ENCODE results near the gene SLC6A6. TPM values are rescaled to one million over a fixed set of nuclear protein-coding genes. Genes with fewer than 3 reads are reported as not detected.

The SLC6A6 gene
- total RNA-seq, 1 experiment from 2014 or later, result 72.6 TPM

- no peak overlapping the region for H3K56ac ChIP-seq (ENCODE audit: insufficient read length, low read depth, low read length)
- Mint-ChIP-seq H3K9me3 (peaks cover 0 to 4% of the 10 kb centered on the region in 2 experiments; a peak in 1 of 5 replicates), H3K36me3 (ENCODE audit: insufficient read depth in 1 of 3, low read depth in 3 of 3) (peaks cover 15 to 26% (median 20%) of the 10 kb centered on the region in 3 experiments), H3K4me3 (peak overlapping the region; percentile 95 to 100), H3K27me3 (ENCODE audit: low read depth) (peaks cover 10% of the 10 kb centered on the region; the same call in 1 of the 2 replicates), H3K4me1 (peaks cover 36 to 42% of the 10 kb centered on the region in 2 experiments), H3K27ac (peak overlapping the region in 2 of 3 experiments; percentile 50 to 74; a peak in 3 of 7 replicates)
- no peak overlapping the region for H2BK12ac ChIP-seq (ENCODE audit: insufficient read length, low read depth, low read length)
- H2AK5ac ChIP-seq (ENCODE audit: insufficient read length, low read length), result no peak overlapping the region
- no peak for TF ChIP-seq CTCF (conservative IDR thresholded peaks at IDR 0.05)
- no peak overlapping the region for H3K18ac ChIP-seq (ENCODE audit: insufficient read length, low read depth, low read length)
- H3K9me3 ChIP-seq (ENCODE audit: control insufficient read depth, low read depth, low read length), result no peaks in the 10 kb centered on the region
- no peak for DNase-seq
- H2AFZ ChIP-seq (ENCODE audit: low read length), result no peak overlapping the region
- H4K91ac ChIP-seq (ENCODE audit: insufficient read length, low read depth, low read length), result no peak overlapping the region
- H3K4ac ChIP-seq (ENCODE audit: low read depth, low read length), result no peak overlapping the region
- no peak overlapping the region for H4K8ac ChIP-seq (replicated peaks; ENCODE audit: insufficient read length, low read depth, low read length)
- H3K4me2 ChIP-seq (ENCODE audit: insufficient read depth, insufficient read length, low read length), result peak overlapping the region; percentile 83
- no CpG with 5 or more reads among the region's 11 CpGs for WGBS (ENCODE audit: extremely low coverage, insufficient read length, low lambda C conversion rate)
- H3K27ac ChIP-seq (ENCODE audit: insufficient read length, low read depth, low read length), result no peak overlapping the region
- H2BK120ac ChIP-seq (ENCODE audit: low read depth, low read length, poor library complexity, severe bottlenecking), result no peak overlapping the region
- H2BK5ac ChIP-seq (ENCODE audit: insufficient read length, low read length), result no peak overlapping the region
- H2BK20ac ChIP-seq (ENCODE audit: low read depth, low read length, poor library complexity, severe bottlenecking), result no peak overlapping the region
- peak overlapping the region; percentile 34 for H3K9ac ChIP-seq (ENCODE audit: extremely low read depth, insufficient read length, low read length)
- no peak overlapping the region for H3T11ph ChIP-seq (ENCODE audit: low read length)
- no peaks in the 10 kb centered on the region for H4K20me1 ChIP-seq (ENCODE audit: control insufficient read depth, insufficient read depth, insufficient read length)
- peaks cover 15% of the 10 kb centered on the region for H3K79me1 ChIP-seq (ENCODE audit: insufficient read depth, low read depth, low read length, poor library complexity, severe bottlenecking)
- peaks cover 11% of the 10 kb centered on the region for H3K23me2 ChIP-seq (ENCODE audit: insufficient read length, low read depth, low read length, poor library complexity, severe bottlenecking)
- H4K5ac ChIP-seq (ENCODE audit: insufficient read length, low read depth, low read length), result no peak overlapping the region
- H2BK15ac ChIP-seq (ENCODE audit: low read depth, low read length), result no peak overlapping the region
- H3K27me3 ChIP-seq (ENCODE audit: insufficient read depth, low read length), result no peaks in the 10 kb centered on the region
- H3K14ac ChIP-seq (ENCODE audit: insufficient read depth, low read length), result no peak overlapping the region; the same call in 1 of the 2 replicates
- H3K23ac ChIP-seq (ENCODE audit: insufficient read length, low read depth, low read length), result no peak overlapping the region
- peaks cover 4% of the 10 kb centered on the region; the same call in 1 of the 2 replicates for H3K4me1 ChIP-seq (ENCODE audit: insufficient read depth, low read length)
- H3K79me2 ChIP-seq (ENCODE audit: insufficient read depth, low read length), result peaks cover 44% of the 10 kb centered on the region; the same call in 1 of the 2 replicates
These were observed 2.4 kb downstream of the SLC6A6 start for GRCh38 chr3:14404631-14405359.

Data from H9 (cell line).